Gastroesophageal sphincter (tissue), 4 donors: ENCODE results near the gene FADS3. TPM values are rescaled to one million over a fixed set of nuclear protein-coding genes. Genes with fewer than 3 reads are reported as not detected.

Source experiments
- ATAC-seq: fragments of 150-250 bp; one replicate; pipeline ENCODE4 v1.9.1; 2016; ENCODE audit warnings: mild to moderate bottlenecking, moderate library complexity
- H3K27ac ChIP-seq, 4 donors: fragments of 200-600 bp; sonication (generic) in 3 of 4; 1 replicate in 3 of 4; 2 replicates in 1 of 4; pipeline ENCODE4 v1.5.1; 2016 to 2019
- H3K27me3 ChIP-seq: fragments of 200-600 bp; sonication (generic); one replicate; pipeline ENCODE4 v1.5.1; 2019
- H3K36me3 ChIP-seq, 2 donors: fragments of 200-600 bp; sonication (generic); one replicate each; pipeline ENCODE4 v1.5.1; 2019; ENCODE audit warnings: control low read depth in 1 of 2
- H3K4me1 ChIP-seq, 3 donors: fragments of 200-600 bp; sonication (generic); 1 replicate in 2 of 3; 2 replicates in 1 of 3; pipeline ENCODE4 v1.5.1; 2016 to 2019; ENCODE audit warnings: control low read depth in 2 of 3
- H3K4me3 ChIP-seq, 2 donors: fragments of 200-600 bp; sonication (generic); one replicate each; pipeline ENCODE4 v1.5.1; 2019; ENCODE audit warnings: mild to moderate bottlenecking in 1 of 2, moderate library complexity in 1 of 2
- H3K9me3 ChIP-seq, 3 donors: fragments of 200-600 bp; sonication (generic); one replicate each; pipeline ENCODE4 v1.5.1; 2017 to 2019; ENCODE audit warnings: control low read depth in 2 of 3
- EP300 ChIP-seq: sonication (generic); formaldehyde crosslinking; IDR thresholded peaks from one replicate; pipeline ENCODE4 v1.6.1; 2017; ENCODE audit warnings: antibody characterized with exemption, mild to moderate bottlenecking
- POLR2A ChIP-seq, 2 donors: fragments of 450-650 bp; IDR thresholded peaks; one replicate each; pipeline ENCODE4 v1.6.1; 2017; ENCODE audit warnings: antibody characterized with exemption in 2 of 2, mild to moderate bottlenecking in 2 of 2, moderate library complexity in 1 of 2
- POLR2AphosphoS5 ChIP-seq: sonication (generic); formaldehyde crosslinking; IDR thresholded peaks from one replicate; pipeline ENCODE4 v1.6.1; 2017; ENCODE audit warnings: antibody characterized with exemption
- WGBS, 2 donors: methylation state at CpG; one replicate each; pipeline ENCODE4 v1.1.5; 2018; ENCODE audit warnings: low coverage in 1 of 2; 5-methylcytosine and 5-hydroxymethylcytosine counted together
- total RNA-seq, 4 donors: library from RNA; depleted of rRNA; stranded (reverse); fragments of >200 nt; gene quantifications; one replicate each; pipeline ENCODE4 v1.1.0, GENCODE V29; 2016
- TF ChIP-seq, protein P1 (sequence below), 4 experiments: fragments of 200-600 bp in 2 of 4; fragments of 450-650 bp in 2 of 4; sonication (generic) in 1 of 4; IDR thresholded peaks; one replicate each; pipeline ENCODE4 v1.5.1; 2017 to 2019; ENCODE audit warnings: antibody characterized with exemption in 4 of 4, mild to moderate bottlenecking in 2 of 4, moderate library complexity in 2 of 4

FADS3 gene
- total RNA-seq, 4 donors from 2014 or later: 41.6 to 81.6 (median 60.5) TPM

GRCh38 chr11:61838921-61839320 is 52.4 kb downstream of the FADS3 start:
- Histone ChIP-seq H3K27ac (no peak overlapping the region), H3K36me3 (peaks cover 0 to 64% of the 10 kb centered on the region in 2 donors), H3K9me3 (no peaks in the 10 kb centered on the region), H3K4me1 (peaks cover 0 to 23% (median 8%) of the 10 kb centered on the region in 3 donors), H3K4me3 (no peak overlapping the region), H3K27me3 (no peaks in the 10 kb centered on the region)
- 83 to 87% methylated on average over 4 to 10 of the region's 10 CpGs for WGBS, 2 donors
- TF ChIP-seq EP300: no peak
- no peak for TF ChIP-seq POLR2A (IDR thresholded peaks at IDR 0.05)
- no peak for TF ChIP-seq POLR2AphosphoS5
- no peak for ATAC-seq

GRCh38 chr11:61838501-61838900 is 52.8 kb downstream of the FADS3 start:
- H3K27ac ChIP-seq: no peak overlapping the region
- H3K4me1 ChIP-seq: peaks cover 0 to 27% (median 8%) of the 10 kb centered on the region in 3 donors
- no peak for ATAC-seq
- WGBS, 2 donors: 85 to 90% methylated on average over 3 to 4 of the region's 5 CpGs
- no peak for TF ChIP-seq POLR2AphosphoS5
- TF ChIP-seq EP300: no peak
- no peak for TF ChIP-seq POLR2A (IDR thresholded peaks at IDR 0.05)
- TF ChIP-seq, protein P1, sequence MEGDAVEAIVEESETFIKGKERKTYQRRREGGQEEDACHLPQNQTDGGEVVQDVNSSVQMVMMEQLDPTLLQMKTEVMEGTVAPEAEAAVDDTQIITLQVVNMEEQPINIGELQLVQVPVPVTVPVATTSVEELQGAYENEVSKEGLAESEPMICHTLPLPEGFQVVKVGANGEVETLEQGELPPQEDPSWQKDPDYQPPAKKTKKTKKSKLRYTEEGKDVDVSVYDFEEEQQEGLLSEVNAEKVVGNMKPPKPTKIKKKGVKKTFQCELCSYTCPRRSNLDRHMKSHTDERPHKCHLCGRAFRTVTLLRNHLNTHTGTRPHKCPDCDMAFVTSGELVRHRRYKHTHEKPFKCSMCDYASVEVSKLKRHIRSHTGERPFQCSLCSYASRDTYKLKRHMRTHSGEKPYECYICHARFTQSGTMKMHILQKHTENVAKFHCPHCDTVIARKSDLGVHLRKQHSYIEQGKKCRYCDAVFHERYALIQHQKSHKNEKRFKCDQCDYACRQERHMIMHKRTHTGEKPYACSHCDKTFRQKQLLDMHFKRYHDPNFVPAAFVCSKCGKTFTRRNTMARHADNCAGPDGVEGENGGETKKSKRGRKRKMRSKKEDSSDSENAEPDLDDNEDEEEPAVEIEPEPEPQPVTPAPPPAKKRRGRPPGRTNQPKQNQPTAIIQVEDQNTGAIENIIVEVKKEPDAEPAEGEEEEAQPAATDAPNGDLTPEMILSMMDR (IDR thresholded peaks at IDR 0.05): no peak
- peaks cover 0 to 59% of the 10 kb centered on the region in 2 donors for H3K36me3 ChIP-seq
- H3K9me3 ChIP-seq: no peaks in the 10 kb centered on the region
- H3K4me3 ChIP-seq: no peak overlapping the region
- no peaks in the 10 kb centered on the region for H3K27me3 ChIP-seq

DNA sequence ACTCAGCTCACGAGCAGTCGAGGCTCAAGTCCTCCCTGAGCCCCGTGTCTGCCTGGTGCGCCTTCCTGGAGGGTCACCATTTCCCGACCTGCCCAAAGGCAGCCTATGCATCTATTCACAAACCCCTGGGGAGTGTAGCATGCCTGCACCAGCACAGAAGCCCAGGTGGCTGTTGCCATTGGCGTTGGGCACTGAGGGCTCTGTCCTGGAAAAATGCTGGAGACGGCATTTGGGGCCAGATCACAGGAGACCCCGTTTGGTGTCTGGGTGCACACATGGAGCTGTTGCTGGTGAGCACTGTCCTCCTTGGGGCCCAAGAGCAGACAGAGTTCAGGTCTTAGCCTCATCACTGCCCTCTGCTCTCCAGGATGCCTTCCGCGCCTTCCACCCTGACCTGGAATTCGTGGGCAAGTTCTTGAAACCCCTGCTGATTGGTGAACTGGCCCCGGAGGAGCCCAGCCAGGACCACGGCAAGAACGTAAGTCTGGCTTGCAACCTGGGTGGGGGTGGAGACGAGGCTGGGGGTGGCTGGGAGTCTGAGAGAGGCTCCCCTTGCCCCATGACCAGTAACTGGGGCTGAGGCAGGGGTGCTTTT is 53.8 kb downstream of the FADS3 start:
- Histone ChIP-seq H3K4me1 (peaks cover 0 to 33% (median 8%) of the 10 kb centered on the region in 3 donors), H3K36me3 (peaks cover 0 to 51% of the 10 kb centered on the region in 2 donors), H3K27ac (no peak overlapping the region), H3K9me3 (no peaks in the 10 kb centered on the region), H3K4me3 (no peak overlapping the region), H3K27me3 (no peaks in the 10 kb centered on the region)
- 80 to 92% methylated on average over 1 to 2 of the region's 15 CpGs for WGBS, 2 donors
- ATAC-seq: no peak
- TF ChIP-seq, protein P1 (IDR thresholded peaks at IDR 0.05): no peak
- TF ChIP-seq POLR2A (IDR thresholded peaks at IDR 0.05) (no peak), POLR2AphosphoS5 (no peak), EP300 (no peak)

DNA sequence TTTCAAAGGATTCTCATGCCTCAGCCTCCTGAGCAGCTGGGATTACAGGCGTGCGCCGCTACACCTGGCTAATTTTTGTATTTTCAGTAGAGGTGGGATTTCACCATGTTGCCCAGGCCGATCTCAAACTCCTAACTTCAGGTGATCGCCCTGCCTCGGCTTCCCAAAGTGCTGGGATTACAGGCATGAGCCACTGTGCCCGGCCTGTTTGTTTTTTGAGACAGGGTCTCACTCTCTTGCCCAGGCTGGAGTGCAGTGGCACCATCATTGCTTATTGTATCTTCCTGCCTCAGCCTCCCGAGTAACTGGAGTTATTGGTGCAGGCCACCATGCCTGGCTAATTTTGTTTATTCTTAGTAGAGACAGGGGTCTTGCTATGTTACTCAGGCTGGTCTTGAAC is 55.2 kb downstream of the FADS3 start:
- Histone ChIP-seq H3K4me1 (peaks cover 0 to 46% (median 8%) of the 10 kb centered on the region in 3 donors), H3K36me3 (peaks cover 0 to 38% of the 10 kb centered on the region in 2 donors), H3K9me3 (no peaks in the 10 kb centered on the region), H3K4me3 (no peak overlapping the region), H3K27ac (peak overlapping the region in 1 of 4 donors; percentile 3), H3K27me3 (no peaks in the 10 kb centered on the region)
- 88 to 94% methylated on average over 5 to 8 of the region's 8 CpGs for WGBS, 2 donors
- no peak for TF ChIP-seq POLR2A (IDR thresholded peaks at IDR 0.05)
- no peak for TF ChIP-seq EP300
- no peak for TF ChIP-seq POLR2AphosphoS5
- TF ChIP-seq, protein P1 (IDR thresholded peaks at IDR 0.05): no peak
- ATAC-seq: no peak

DNA sequence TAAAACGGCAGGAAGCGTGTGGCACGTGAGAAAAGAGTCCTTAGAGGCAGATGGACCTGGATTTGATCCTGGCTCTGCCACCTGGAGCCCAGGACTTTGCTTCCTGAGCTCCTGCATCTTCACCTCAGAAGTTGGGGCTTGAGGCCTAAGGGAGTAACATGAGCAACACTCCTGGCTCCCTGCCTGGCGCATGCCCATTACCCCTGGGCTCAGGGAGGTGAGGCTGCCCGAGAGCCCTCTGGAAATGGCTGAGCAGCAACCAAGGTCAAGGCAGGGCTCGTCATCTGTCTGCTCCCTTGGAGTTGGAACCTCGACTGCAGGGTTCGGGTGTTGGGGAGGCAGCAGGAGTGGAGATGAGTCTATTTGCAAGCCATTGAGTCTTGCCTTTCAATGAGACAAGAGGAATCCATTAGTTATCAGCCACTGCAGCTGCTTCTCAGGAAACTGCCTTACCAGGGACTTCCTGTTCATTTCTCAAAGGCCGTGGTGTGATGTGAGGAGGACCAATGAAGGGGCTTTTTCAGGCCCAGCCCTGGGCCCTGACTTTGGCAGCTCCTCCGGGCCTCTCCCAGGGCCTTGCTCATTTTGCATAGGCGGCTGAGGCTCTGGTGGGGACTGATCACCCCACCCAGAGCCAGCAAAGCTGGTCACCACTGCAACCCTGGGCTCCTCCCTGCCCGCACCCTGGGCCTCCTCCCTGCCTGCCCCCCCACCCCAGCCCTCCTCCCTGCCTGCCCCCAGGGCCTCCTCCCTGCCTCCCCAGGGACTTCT is 56.9 kb downstream of the FADS3 start:
- ATAC-seq: peak; percentile 52
- H3K27me3 ChIP-seq: no peaks in the 10 kb centered on the region
- WGBS, 2 donors: 20% methylated on average over 1 of the region's 12 CpGs; no CpG with 5 or more reads in 1 of the 2 donors

More for the DNA sequence above, 56.9 kb downstream of the FADS3 start:
- Histone ChIP-seq H3K4me1 (peaks cover 3 to 63% (median 24%) of the 10 kb centered on the region in 3 donors), H3K27ac (peak overlapping the region; percentile 32 to 75 (median 66)), H3K9me3 (no peaks in the 10 kb centered on the region), H3K36me3 (peaks cover 0 to 20% of the 10 kb centered on the region in 2 donors), H3K4me3 (no peak overlapping the region)
- TF ChIP-seq EP300: no peak
- TF ChIP-seq POLR2AphosphoS5: no peak
- TF ChIP-seq, protein P1 (IDR thresholded peaks at IDR 0.05): no peak
- no peak for TF ChIP-seq POLR2A (IDR thresholded peaks at IDR 0.05)
